ENCODE measurements around the gene RAB3A.

- TF ChIP-seq CTCF (IDR thresholded peaks at IDR 0.05; ENCODE audit: insufficient read depth, low read length, poor library complexity, severe bottlenecking) (no peak), EZH2phosphoT487 (conservative IDR thresholded peaks at IDR 0.05; ENCODE audit: low read length) (no peak)
Observed at GRCh38 chr19:18227781-18228271, 24.0 kb upstream of the RAB3A start.
